Muscle of back (tissue), 11 donors: ENCODE data around the gene EMC7. TPM values are rescaled to one million over a fixed set of nuclear protein-coding genes. Genes with fewer than 3 reads are reported as not detected.

Source experiments
- DNase-seq, 3 donors: peaks; one replicate each; pipeline versions ENCODE4 v3.0.0 to v3.0.0-alpha.2; 2013
- polyA plus RNA-seq, 10 donors: library from polyadenylated mRNA; unstranded; fragments of 120-200 nt; gene quantifications; one replicate each; pipeline ENCODE4 v1.2.1, GENCODE V29; 2013; ENCODE audit not compliant: insufficient read length in 10 of 10

Gene EMC7
- polyA plus RNA-seq, 10 donors, result 43.8 to 55.4 (median 53.3) TPM

- no peak for DNase-seq
These were observed 58.3 kb downstream of the EMC7 start for GRCh38 chr15:34043391-34043790.

- DNase-seq, result no peak
These were observed 61.9 kb downstream of the EMC7 start for GRCh38 chr15:34039790-34040113.

GRCh38 chr15:34038871-34039789 is 62.5 kb downstream of the EMC7 start, which contains the start of gene AVEN:
Gene AVEN, minus strand, starts transcription at chr15:34039204. Its CDS starts 158 bp downstream, at chr15:34039046.
- peak in 2 of 3 donors; percentile 65 to 76 for DNase-seq

- DNase-seq, result peak; percentile 78 to 94 (median 90)
These were observed 63.4 kb downstream of the EMC7 start for GRCh38 chr15:34038023-34038870.

Other genes starting within 250 kb of the EMC7 start
- gene CHRM5, start 133.4 kb downstream of the EMC7 start, polyA plus RNA-seq, result under 1 TPM in 9 of 10 donors, not detected in 1; 0.03 to 0.25 (median 0.11) TPM
- gene AVEN, start 62.7 kb downstream of the EMC7 start, polyA plus RNA-seq, result 10 to 100 TPM; 16.8 to 28.2 (median 21.7) TPM
- 1 to 10 TPM; 1.3 to 2.3 (median 1.5) TPM for gene PGBD4, start 221 bp upstream of the EMC7 start, polyA plus RNA-seq
- gene KATNBL1, start 108.2 kb upstream of the EMC7 start, polyA plus RNA-seq, result 100 to 1,000 TPM in 5 of 10 donors, 10 to 100 TPM in 5; 59.8 to 146 (median 97.4) TPM
- 10 to 100 TPM; 70.8 to 86.8 (median 79.4) TPM for gene EMC4, start 123.2 kb upstream of the EMC7 start, polyA plus RNA-seq
- 10 to 100 TPM; 11.8 to 25.1 (median 17.8) TPM for gene SLC12A6, start 235.9 kb upstream of the EMC7 start, polyA plus RNA-seq
- 100 to 1,000 TPM in 6 of 10 donors, 10 to 100 TPM in 4; 85.2 to 113 (median 101) TPM for gene NOP10, start 241.3 kb upstream of the EMC7 start, polyA plus RNA-seq
- gene NUTM1, start 241.5 kb upstream of the EMC7 start, polyA plus RNA-seq, result under 1 TPM in 3 of 10 donors, not detected in 7; 0.03 to 0.07 (median 0.05) TPM